Hippocampal formation (tissue), 2 donors: ENCODE results near the gene LY6G6C.

ENCODE experiments used
- DNase-seq, 2 donors: peaks; one replicate each; lab custom pipeline; 2025; lab: John Stamatoyannopoulos, UW

The LY6G6C gene

GRCh38 chr6:31721351-31722020 is at the start of gene LY6G6C:
LY6G6C (minus strand) TSS chr6:31721746; CDS start chr6:31721679, 67 bp downstream.
- no peak for DNase-seq

GRCh38 chr6:31770860-31771259 is 49.3 kb upstream of the LY6G6C start:
- DNase-seq = no peak

- no peak for DNase-seq
Measured at GRCh38 chr6:31769684-31770371, 48.3 kb upstream of the LY6G6C start.

GRCh38 chr6:31768363-31769257 is 47.1 kb upstream of the LY6G6C start:
- DNase-seq = no peak

GRCh38 chr6:31767096-31767645 is 45.6 kb upstream of the LY6G6C start:
- no peak for DNase-seq

GRCh38 chr6:31765910-31766794 is 44.6 kb upstream of the LY6G6C start:
- DNase-seq = no peak

GRCh38 chr6:31765559-31765909 is 44.0 kb upstream of the LY6G6C start:
- no peak for DNase-seq

- no peak for DNase-seq
Measured at GRCh38 chr6:31764198-31764597, 42.7 kb upstream of the LY6G6C start.

GRCh38 chr6:31763619-31763940 is 42.0 kb upstream of the LY6G6C start:
- no peak for DNase-seq

- no peak for DNase-seq
Measured at GRCh38 chr6:31762878-31763618, 41.5 kb upstream of the LY6G6C start.

- DNase-seq = no peak
Measured at GRCh38 chr6:31762356-31762755, 40.8 kb upstream of the LY6G6C start, which contains the start of gene SAPCD1. SAPCD1 (plus strand) TSS chr6:31762656; CDS start chr6:31763055, 399 bp downstream.

- DNase-seq = no peak
Measured at GRCh38 chr6:31761343-31761742, 39.8 kb upstream of the LY6G6C start.

GRCh38 chr6:31760790-31761189 is 39.2 kb upstream of the LY6G6C start:
- DNase-seq = no peak

- no peak for DNase-seq
Measured at GRCh38 chr6:31758281-31758680, 36.7 kb upstream of the LY6G6C start.

- no peak for DNase-seq
Measured at GRCh38 chr6:31752739-31753319, 31.3 kb upstream of the LY6G6C start.

- no peak for DNase-seq
Measured at GRCh38 chr6:31750411-31751022, 29.0 kb upstream of the LY6G6C start.

GRCh38 chr6:31749301-31750036 is 27.9 kb upstream of the LY6G6C start:
- DNase-seq = no peak

- no peak for DNase-seq
Measured at GRCh38 chr6:31744422-31744821, 22.9 kb upstream of the LY6G6C start.

GRCh38 chr6:31742894-31743293 is 21.3 kb upstream of the LY6G6C start:
- no peak for DNase-seq
